SK-N-MC (cell line): Measurements from ENCODE around the gene CDC42BPB.

Source experiments
- DNase-seq: peaks from one replicate; pipeline ENCODE4 v3.0.0-alpha.2; 2011; ENCODE audit warnings: low read depth, low spot score
- H3K27ac ChIP-seq: fragments of 200-600 bp; sonication (generic); 2 replicates; pipeline ENCODE4 v1.5.1; 2016; ENCODE audit warnings: mixed run types
- H3K36me3 ChIP-seq: fragments of 200-600 bp; sonication (generic); 2 replicates; pipeline ENCODE4 v1.6.1; 2017; ENCODE audit warnings: antibody characterized with exemption, low read length, mixed read lengths; ENCODE audit not compliant: insufficient read depth
- H3K4me3 ChIP-seq: fragments of 200-600 bp; sonication (generic); 2 replicates; pipeline ENCODE4 v1.5.1; 2016
- H3K9ac ChIP-seq: fragments of 200-600 bp; sonication (generic); 2 replicates; pipeline ENCODE4 v1.8.0; 2017; ENCODE audit warnings: mixed run types, mixed read lengths; ENCODE audit not compliant: insufficient read length
- H3K9me3 ChIP-seq: fragments of 200-600 bp; sonication (generic); 2 replicates; pipeline ENCODE4 v1.6.1; 2017; ENCODE audit warnings: low read depth, mild to moderate bottlenecking, antibody characterized with exemption, low read length, moderate library complexity, mixed read lengths
- EZH2 ChIP-seq: fragments of 200-600 bp; sonication (generic); IDR thresholded peaks from one replicate; pipeline ENCODE4 v1.6.1; 2017; ENCODE audit warnings: antibody characterized with exemption
- FOXP2 ChIP-seq: optimal IDR thresholded peaks from 2 replicates; pipeline ENCODE3; 2011; ENCODE audit warnings: mild to moderate bottlenecking, moderate library complexity; ENCODE audit not compliant: insufficient read depth; ENCODE audit errors: extremely low read length, control extremely low read depth
- POLR2AphosphoS5 ChIP-seq: IDR thresholded peaks from 2 replicates; pipeline ENCODE4 v1.6.1; 2012; ENCODE audit warnings: mild to moderate bottlenecking, low read depth, low read length, borderline replicate concordance

Gene CDC42BPB

DNA sequence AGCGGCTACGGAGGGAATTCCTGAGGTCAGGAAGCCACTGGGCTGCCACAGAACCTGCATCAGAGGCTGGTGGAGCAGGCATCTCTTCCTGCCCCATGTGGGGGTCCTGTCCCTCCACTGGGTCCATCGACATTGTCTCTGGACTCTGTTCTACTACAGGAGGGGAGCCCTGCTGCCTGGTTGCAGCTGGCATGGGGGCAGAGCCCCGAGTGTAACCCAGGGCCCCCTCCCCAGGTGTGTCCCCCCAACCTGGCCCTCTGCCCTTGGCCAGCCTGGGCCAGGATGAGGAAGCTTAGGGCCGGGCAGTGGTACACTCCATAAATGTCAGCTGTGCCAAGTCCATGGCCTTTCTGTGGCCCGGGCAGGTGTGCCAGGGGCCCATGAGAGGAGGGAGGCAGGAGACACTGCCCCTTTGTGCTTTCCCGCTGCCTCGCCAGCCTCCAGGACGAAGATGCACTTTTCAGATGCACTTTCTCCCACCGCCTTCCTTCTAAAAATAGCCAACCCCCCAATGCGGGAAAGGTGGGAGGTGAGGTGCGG lies 33.2 kb upstream of the CDC42BPB start:
- no peak for DNase-seq
- Histone ChIP-seq H3K36me3 (no peaks in the 10 kb centered on the region), H3K27ac (no peak overlapping the region), H3K9me3 (no peaks in the 10 kb centered on the region), H3K4me3 (no peak overlapping the region), H3K9ac (no peak overlapping the region)
- TF ChIP-seq EZH2 (no peak), POLR2AphosphoS5 (no peak), FOXP2 (no peak)

DNA sequence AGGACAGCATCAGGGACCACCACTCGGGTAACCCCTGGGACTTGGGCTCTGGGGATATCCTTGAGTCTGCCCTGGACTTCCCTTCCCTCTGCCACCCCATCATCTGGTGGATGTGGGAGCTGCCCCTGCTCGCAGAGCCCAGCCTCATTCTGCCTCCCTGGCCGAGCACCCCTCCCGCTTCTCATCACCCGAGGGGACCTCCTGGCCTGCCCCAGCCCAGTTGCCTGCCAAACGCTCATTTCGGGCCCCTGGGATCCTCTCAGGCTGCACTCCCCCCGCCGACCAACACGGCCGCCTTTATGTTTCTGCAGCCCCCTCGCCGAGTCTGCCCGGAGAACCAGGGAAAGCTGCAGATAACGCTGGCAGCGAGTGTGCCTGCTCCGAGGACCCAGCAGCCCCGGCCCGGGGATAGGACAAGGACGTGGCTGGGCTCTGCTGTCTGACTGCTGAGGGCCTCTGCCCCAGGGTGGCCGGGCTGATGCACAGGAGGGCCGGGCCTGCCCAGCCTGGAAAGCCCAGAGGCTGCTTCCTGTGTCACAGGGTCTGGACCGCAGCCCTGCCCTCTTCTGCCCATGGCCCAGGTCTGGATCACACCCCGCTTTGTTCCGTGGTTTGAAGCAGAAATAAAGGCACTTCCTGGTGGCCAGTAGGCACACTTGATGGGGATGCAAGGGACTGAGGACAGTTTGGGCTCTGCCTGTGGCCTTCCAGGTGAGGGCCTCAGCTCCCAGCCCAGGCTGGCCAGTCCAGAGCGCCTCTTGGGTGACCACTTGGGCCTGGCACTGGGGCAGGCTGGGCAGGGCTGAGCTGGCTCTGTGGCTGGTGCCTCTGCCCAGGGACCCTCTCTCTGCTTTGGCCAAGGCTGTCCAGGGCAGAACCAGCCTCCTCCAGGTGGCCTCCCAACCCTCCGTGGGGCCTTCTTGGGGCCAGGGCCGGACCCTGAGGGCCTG lies 32.3 kb upstream of the CDC42BPB start:
- H3K27ac ChIP-seq: no peak overlapping the region
- H3K9me3 ChIP-seq: no peaks in the 10 kb centered on the region
- H3K9ac ChIP-seq: no peak overlapping the region
- no peak for DNase-seq
- H3K4me3 ChIP-seq: no peak overlapping the region
- TF ChIP-seq FOXP2: no peak
- no peaks in the 10 kb centered on the region for H3K36me3 ChIP-seq

DNA sequence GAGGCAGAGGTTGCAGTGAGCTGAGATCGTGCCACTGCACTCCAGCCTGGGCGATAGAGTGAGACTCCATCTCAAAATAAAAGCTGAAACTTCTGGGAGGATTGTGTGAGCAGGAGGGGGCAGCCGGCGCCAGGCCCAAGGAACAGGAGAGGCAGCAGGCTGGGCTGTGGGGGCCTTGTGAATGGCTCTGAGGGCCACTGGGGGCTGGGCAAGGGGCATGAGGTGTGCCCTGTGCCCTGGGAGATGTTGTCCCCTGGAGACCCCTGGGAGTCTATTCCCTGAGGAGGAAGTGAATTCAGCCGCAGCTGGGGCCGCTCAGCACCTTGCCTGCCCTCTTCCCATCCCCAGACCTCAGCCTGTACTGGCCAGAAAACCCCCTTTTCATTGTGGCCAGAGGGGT lies 31.6 kb upstream of the CDC42BPB start:
- no peak overlapping the region for H3K27ac ChIP-seq
- H3K4me3 ChIP-seq: no peak overlapping the region
- TF ChIP-seq POLR2AphosphoS5 (no peak), FOXP2 (no peak), EZH2 (no peak)

DNA sequence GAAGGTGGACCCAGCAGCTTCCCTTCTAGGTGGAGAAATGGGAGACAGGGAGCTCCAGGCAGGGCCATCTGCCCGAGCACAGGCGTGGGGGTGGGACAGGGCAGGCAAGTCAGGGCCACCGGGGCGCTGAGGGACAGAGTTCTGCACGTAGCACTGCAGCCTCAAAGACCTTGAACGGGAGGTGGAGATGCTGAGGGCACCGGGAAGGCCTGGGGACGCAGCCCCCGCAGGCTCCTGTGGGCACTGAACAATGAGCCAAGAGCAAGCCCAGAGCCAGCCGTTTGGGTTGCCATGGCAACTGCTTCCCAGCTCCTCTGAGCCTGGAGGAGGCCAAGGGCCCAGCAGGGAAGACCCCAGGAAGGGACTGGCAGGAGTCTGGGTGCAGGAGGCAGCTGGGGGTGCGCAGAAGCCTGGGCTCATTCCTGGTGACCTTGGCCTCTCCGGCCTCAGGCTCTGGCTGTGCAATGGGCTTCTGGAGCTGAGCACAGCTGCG lies 30.0 kb upstream of the CDC42BPB start:
- H3K9me3 ChIP-seq: no peaks in the 10 kb centered on the region
- H3K4me3 ChIP-seq: no peak overlapping the region
- H3K27ac ChIP-seq: no peak overlapping the region
- no peaks in the 10 kb centered on the region for H3K36me3 ChIP-seq
- DNase-seq: no peak
- TF ChIP-seq EZH2 (no peak), FOXP2 (no peak), POLR2AphosphoS5 (no peak)
- no peak overlapping the region for H3K9ac ChIP-seq

More for the DNA sequence above, 31.6 kb upstream of the CDC42BPB start:
- no peaks in the 10 kb centered on the region for H3K9me3 ChIP-seq
- no peak for DNase-seq
- no peaks in the 10 kb centered on the region for H3K36me3 ChIP-seq
- H3K9ac ChIP-seq: no peak overlapping the region

DNA sequence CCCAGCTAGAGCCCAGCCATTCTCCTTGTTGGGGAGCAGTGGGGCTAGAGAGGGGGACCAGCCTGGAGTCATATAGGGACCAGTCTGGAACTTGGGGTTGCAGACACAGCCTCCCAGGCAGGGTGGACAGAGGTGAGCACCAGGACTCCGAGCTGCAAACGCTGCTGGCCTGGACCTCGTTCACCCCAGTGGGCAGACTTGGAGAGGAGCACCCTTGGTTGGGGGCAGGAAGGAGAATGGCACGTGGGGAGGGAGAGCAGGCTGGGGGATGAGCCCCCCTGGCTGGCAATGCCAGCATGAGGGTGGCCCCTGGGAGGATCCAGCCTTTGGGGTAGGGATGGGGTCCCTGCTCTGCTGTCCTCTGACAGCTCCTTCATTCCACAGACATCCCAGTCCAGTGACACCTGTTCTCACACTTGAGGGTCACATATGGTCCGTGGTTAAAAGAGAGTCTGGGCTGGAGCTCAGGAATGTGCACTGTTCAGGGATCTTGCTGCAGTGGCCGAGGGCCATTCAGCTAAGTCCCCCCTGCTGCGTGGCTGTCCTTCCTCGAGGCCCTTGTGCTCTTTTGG lies 29.5 kb upstream of the CDC42BPB start:
- H3K36me3 ChIP-seq: no peaks in the 10 kb centered on the region
- no peak overlapping the region for H3K4me3 ChIP-seq
- TF ChIP-seq FOXP2 (no peak), EZH2 (no peak), POLR2AphosphoS5 (no peak)
- no peak overlapping the region for H3K27ac ChIP-seq
- no peak for DNase-seq
- no peak overlapping the region for H3K9ac ChIP-seq
- no peaks in the 10 kb centered on the region for H3K9me3 ChIP-seq

DNA sequence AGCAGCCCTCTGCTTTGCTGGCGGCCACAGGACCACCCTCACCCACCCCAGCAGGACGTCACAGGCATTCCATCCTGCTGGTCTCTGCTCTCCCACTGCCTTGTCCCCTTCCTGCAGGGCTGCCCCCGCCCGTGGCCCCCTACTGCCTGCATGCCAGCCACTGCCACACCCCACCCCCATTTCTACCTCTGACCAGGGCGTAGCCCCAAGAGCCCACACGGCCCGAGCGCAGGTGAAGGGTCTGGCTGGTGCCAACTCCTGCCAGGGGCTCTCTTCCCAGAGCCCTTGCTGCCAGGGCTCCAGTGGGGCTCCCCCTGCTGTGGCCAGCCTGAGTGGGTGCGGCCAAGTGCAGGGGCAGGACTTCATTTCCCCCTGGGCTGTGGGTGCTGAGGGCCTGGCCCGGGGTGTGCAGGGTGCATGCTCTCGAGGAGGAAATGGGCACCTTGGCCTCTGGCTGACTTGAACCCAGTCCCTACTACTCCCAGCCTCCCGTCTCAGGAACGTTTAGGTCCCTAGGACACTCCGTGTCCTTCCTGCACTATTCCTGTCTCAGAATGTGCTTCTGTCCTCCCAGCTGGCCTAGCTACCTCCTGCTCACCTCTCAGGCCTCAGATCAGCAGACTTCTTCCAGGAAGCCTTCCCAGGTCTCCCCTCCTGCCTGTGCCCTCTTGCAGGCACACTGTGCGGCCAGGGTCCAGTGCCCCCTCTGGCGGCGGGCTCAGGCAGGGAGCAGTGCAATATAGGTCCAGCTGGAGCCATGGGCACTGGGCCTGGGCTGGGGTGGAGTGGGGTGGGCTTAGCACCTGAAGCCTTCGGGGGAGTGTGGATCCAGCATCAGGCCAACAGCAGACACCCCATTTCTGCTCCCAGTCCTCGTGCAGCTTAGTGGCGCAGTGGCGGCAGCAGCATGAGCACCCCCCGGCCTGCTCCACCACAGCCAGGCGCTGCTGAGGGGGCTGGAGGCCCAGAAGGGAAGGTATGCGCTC lies 28.1 kb upstream of the CDC42BPB start:
- H3K9ac ChIP-seq: no peak overlapping the region
- no peaks in the 10 kb centered on the region for H3K36me3 ChIP-seq
- no peak for DNase-seq
- no peaks in the 10 kb centered on the region for H3K9me3 ChIP-seq
- H3K27ac ChIP-seq: no peak overlapping the region
- H3K4me3 ChIP-seq: no peak overlapping the region
- TF ChIP-seq POLR2AphosphoS5 (no peak), FOXP2 (no peak)

DNA sequence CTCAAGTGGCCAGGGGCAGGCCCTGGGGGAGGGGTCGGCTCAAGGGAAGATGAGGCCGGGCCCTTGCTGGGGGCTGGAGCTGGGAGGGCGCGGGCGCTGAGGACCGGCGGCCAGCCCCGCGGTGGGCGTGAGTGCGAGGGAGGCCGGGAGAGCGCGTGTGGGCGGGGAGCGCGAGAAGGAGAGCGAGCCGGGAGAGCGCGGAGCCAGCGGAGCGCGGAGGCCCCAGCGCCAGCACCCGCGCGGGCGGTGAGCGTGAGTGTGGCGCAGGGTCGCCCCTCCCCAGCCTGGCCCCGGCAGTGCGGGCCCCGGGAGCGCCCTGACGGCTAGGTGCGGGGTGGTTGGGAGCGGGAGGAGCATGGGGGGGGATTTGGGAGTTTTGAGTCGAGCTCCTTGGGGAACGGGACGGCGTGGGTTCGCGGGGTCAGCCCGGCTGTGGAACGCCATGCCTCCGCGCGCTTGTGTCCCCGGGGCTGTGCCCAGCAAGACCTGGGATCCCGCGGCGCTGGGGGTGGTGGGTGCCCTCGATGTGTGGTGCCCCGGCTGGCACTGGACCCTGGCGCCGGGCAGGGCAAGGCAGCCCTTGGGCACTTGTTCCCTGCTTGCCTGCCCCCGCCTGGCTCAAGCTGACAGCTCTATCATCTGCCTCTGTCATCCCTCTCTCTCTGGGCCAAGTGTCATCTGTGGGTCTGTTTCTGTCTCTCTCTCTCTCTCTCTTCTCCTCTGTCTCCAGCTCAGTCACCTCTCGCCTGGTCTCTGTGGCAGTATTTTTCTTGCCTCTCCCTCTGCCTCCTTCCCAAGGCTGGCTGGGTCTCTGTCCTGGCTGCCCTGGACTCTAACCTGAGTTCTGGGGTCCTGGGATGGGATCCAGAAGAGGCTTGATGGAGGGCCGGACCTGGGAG lies 26.9 kb upstream of the CDC42BPB start, which contains the start of gene LBHD2:
TSS of gene LBHD2 (plus strand) at position 190 of the 899 bp plus-strand sequence. CDS start 1,803 bp downstream, outside the sequence.
- Histone ChIP-seq H3K36me3 (no peaks in the 10 kb centered on the region), H3K9ac (no peak within 1 kb of the TSS), H3K4me3 (peak within 1 kb of the TSS; percentile 29)

More for the DNA sequence above, 26.9 kb upstream of the CDC42BPB start, which contains the start of gene LBHD2:
- Histone ChIP-seq H3K9me3 (no peaks in the 10 kb centered on the region), H3K27ac (no peak within 1 kb of the TSS)
- no peak for TF ChIP-seq POLR2AphosphoS5
- no peak for TF ChIP-seq FOXP2
- no peak for TF ChIP-seq EZH2
- DNase-seq: no peak
